C4-2B (cell line): ENCODE measurements around the gene EPS8L3.

Source experiments
- CTCF ChIP-seq: fragments of 450-650 bp; conservative IDR thresholded peaks from 2 replicates; pipeline ENCODE4 v1.5.1; 2017; ENCODE audit warnings: mild to moderate bottlenecking
- ZFX ChIP-seq: fragments of 450-650 bp; IDR thresholded peaks from 2 replicates; pipeline ENCODE4 v1.6.1; 2017

- TF ChIP-seq CTCF (no peak), ZFX (no peak)
Observed at GRCh38 chr1:109800291-109800690, 36.6 kb upstream of the EPS8L3 start.
